HG03342 (cell line): ENCODE measurements around the gene PPP2R3A.

Experiments
- ATAC-seq: cut with Tn5 transposase; IDR thresholded peaks from one replicate; pipeline ENCODE4 v1.9.1; 2021; ENCODE audit warnings: mild to moderate bottlenecking, moderate library complexity; ENCODE audit not compliant: unreplicated experiment

Gene PPP2R3A

DNA sequence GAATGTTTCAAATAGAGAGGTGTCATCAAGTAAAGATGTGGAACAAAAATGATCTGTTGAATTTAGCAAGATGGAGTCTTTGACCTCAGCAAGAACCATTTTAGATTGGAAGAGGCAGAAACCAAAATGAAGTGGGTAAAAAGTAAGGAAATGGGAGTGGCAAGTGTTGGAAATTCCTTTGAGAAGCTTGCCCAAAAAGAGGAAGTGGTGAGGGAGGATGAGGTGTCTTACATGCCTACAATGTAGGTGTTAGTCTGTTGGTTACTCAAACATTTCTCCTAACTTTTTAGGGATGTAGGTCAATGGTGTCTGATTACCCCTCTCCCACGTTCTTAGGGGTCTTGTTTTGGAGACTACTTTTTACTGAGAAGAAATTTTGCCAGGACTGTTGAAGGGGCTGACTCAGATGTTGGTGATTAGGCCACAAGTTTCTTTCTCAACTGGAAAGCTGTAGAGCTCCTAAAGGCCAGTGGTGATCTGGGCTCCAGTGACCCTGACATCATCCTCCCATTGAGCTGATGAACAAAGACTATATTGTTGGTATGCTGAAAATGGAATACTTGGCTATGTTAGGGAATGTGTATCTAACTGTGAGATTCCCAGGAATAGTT lies 5.1 kb downstream of the PPP2R3A start:
- ATAC-seq = no peak

DNA sequence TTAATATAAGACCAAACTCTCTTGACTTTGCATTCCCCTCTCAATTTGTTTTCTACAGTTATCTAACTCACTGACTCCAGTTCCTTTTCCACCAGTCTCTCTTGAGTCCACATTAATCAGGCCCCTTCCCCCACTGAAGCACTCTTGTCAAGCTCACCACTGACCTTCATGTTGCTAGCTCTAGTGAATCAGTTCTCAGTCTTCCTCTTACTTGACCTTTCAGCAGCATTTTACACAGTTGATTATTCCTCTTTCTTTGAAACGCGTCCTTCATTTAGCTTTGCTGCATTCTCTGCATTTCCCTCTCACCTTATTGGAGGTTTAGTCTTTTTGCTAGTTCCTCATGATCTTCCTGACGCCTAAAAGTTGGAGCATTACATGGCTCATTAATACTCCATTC lies 8.3 kb downstream of the PPP2R3A start:
- ATAC-seq = no peak

DNA sequence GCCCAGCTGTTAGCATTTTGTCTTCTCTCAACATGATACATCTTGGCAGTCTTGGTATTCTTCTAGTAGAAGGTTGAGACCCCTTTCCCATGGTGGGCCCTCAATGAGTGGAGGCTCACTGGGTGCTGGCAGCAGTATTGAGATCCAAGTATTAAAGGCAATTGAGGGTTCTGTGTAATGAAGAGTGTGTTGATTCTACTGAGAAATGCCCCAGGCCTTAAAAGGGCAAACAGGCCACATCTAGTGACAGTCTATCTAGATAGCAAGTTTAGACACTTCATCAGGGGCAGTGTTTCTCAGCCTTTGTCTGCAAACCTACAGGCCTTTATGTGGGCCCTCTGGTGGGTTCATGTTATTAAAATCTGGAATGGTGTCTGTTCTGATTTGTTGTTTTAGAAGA lies 9.5 kb downstream of the PPP2R3A start:
- ATAC-seq = no peak

DNA sequence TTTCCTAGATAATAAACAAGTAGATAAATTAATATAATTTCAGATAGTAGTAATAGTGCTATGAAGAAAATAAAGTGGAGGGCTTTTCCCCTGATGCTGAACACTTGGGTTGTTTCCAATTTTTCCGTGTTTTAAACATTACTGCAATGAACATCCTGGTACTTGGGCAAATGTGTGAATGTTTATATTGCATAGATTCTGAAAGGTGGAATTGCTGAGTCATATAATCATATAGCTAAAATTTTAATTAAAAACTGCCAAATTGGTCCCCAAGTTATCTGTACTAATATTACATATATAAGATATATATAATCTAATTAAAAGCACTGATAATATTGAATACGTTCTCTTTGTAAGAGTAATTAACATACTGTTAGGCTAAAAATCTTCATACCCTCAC lies 10.0 kb downstream of the PPP2R3A start:
- ATAC-seq = no peak

DNA sequence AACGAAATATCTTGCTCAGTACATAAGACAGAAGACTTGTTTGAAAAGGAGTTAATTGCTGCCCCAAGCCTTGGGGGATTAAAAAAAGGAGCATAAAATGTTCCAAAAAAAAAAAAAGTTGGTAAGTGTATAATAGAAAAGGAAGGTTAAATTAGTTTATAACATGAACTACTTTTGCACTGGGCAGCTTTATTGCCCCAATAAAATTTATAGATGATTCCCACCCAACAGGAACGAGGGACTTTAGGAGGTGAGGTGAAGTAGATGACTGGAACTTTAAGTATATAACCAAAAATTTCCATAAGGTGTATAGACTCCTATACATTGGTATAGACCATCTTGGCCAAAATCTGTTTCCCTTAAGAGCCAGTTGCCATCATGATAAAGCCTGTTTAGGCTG lies 14.8 kb downstream of the PPP2R3A start:
- no peak for ATAC-seq

DNA sequence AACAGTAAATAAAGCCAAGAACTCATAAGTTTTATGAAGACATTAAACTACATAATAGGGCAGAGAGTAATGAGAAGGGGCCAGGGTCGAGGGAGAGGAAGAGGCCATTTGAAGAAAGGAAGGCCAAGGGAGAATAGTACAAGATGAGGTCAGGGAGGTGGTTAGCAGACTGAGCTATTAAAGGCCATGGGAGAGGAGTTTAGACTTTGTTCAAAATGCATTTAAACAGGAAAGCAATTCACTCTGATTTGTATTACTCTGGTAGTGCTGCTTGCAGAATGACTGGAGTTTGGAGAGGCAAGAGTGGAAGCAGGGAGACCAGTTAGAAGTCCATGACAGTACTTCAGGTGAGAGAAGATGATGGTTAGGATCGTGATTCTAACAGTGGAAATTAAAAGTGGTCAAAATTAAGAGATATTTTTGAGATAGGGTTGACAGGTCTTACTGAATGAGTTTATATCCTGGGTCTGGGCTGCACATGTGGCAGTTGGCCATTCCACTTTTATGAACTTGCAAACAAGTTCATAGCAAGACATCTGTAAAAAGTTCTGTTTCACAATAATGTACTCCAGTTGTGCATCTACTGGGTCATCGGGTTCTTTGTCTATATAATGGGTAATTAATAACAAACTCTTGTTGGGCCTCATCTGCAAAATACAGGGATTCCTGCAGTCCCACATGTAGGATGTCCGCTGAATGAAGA lies 16.3 kb downstream of the PPP2R3A start:
- no peak for ATAC-seq

DNA sequence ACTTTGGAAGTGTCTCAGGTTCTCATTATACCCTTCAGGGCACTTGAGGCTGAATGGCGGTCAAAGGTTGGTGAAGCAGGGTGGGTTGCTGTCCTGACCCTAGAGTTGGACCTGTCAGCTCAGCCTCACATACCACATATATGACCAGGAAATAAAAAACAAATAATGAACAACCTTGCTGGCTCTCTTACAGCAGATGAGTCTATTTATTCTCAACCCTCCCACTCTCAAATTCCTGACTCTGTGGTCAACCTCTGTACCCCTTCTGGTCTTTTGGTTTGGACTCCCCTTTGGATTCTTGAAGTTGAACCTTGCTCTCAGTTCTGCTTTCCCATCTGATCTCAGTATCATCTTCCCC lies 16.9 kb downstream of the PPP2R3A start:
- ATAC-seq = no peak

DNA sequence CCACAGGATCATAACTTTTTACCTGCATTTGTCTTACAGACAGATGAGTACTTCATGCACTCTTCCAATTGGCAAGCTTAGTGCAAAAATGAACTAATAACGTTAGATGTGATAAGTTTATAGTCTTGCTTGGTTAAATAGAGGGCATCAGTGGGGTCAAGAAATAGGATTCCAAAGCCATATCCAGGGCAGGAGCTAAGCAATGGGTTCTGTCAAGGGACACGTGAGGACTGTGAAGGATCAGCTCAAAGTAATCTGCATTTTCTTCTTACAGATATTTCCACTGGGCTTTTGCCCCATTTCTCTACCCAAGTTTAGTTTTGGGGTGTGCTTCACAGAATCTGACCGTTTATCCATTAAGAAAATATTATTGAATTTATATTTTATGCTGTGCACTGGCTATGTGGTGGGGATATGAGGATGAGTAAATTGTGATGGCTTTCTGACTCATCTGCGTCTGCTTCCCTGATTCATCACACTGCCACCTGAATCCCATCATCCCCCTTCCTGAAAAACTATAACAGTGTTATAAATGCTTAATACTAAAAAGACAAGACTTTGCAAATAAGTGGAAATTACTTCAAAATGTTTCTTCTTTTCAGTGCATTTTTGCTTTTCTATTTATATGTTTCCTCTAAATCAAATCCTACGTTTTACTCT lies 17.5 kb downstream of the PPP2R3A start:
- no peak for ATAC-seq

DNA sequence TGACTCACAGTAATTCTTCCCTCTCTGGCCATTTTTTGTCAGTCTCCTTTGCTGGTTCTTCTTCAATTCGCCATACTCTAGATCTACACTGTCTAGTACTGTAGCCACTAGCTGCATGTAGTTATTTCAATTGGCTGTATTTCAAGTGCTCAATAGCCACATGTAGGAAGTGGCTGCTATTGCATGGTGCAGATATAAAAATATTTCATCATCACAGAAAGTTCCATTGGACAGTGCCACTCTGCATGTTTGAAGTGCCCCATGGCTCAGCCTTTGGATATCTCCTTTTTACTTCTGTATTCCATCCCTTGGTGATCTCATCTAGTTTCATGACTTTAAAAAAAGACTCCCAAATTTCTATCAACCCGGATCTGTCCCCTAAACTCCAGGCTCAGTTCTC lies 22.1 kb downstream of the PPP2R3A start:
- no peak for ATAC-seq

DNA sequence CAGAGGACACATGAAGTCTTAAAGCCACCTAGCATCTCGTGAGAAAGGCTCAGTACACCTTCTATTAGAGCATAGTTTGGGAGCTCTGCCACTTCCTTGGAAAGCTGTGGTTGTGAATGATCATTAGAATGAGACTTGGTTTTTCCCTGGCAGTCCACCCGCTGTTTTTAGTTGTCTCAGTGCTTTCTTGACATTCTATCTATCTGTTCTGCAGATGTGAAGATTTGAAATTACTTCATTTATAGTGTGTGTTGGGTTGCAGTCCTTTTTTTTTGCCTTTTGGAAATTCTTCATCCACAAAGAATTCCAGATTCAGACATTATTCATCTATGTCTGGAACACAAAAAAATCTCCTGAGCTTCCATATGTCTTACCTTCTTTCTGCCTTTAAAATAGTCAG lies 23.7 kb downstream of the PPP2R3A start:
- ATAC-seq = no peak

DNA sequence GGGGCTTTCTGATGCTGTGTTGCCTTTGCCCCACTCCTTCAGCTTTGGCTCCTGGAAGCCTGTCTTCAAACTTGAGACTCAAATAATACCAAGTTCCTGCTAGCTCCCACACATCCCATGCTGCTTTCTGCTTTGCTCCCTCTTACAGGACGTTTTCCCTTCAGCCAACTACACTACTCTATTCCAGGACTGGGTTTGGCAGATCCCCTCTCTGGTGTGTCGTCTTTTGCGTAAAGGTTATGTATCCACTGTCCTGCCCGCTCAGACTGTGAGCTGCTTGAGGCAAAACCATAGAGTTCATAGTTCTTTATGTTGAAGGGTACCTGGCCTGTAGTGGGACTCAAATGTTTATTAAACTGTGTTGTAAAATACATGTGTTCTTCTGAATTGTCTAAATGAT lies 25.4 kb downstream of the PPP2R3A start:
- no peak for ATAC-seq

DNA sequence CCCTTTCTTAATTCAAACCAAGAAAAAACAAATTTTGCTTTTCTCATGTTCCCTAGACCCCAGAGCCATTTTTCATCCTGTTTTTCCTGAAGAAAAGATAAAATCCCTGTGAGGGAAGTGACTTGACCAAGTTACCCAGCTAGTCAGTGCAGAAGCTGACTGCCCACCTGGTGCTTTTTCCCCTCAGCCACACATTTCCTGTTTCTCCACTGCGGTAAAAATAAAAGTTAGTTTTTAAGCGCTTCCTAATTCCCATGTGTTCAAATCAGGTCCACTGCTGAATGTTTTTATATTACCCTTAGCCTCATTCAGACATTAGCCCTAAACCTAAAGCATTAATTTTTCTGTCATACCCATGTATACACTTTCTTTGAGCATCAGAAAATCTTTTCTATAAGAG lies 26.1 kb downstream of the PPP2R3A start:
- ATAC-seq = no peak

DNA sequence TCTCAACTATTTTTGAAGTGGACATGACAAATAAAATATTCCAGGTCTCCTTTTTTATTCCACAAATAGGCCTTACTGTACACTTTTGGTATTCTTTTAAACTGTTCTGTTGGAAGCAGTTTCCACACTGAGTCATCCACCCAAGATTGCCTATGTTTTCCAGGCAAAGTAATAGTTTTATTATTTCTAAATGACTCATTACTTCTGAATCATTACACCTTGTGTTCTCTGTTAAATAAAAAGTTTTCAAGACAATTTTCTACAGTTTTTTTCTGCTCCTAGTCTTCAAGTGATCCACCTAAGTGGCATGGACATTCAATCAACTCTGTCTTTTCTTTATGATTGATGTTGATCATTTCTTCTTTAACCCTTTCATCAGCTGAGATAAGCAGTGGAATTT lies 26.5 kb downstream of the PPP2R3A start:
- ATAC-seq = no peak

DNA sequence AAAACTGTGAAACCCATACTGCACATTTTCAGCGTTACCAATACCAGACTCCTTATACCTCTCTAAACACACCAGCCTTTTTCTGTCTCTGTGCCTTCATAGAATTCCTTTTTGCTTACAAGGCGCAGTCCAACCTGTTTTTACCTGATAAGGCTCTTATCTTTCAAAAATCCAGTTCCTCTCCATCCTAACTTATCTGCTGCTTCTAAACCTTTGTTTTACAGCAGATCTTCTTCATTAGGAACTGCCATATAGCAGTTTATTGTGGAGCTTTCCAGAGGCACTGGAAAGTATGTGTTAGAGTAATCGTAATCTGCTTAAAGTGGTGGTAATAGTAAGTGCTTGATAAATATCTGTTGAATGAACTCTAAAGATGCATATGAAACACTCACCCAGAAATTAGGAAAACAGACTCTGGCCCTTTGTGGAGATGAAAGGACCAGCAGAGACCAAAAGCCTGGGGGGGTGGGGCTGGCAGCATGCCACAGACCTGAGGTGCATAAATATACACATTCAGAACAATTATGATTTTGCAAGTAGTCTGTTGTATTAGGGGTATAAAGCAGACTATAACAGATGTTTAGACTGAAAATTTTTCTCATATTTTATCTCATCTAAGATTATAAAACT lies 29.3 kb downstream of the PPP2R3A start:
- ATAC-seq = no peak

DNA sequence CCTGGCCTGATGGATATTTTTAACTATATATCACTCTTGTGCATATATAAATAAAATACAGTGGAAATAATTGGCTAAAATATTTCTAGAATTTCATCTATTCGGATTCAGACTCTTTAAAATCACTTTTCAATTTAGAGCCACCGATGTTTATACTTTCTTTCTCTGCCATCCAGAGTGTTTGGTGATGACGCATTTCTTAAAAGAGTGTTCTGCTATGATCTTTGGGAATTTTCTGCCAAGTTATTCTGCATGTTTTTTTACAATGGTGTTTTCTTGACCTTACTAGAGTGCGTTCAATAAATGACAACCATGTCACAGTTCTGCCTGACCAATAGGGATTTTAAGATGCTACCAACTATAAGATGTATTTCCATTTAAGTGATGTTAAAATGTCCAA lies 30.2 kb downstream of the PPP2R3A start:
- ATAC-seq = no peak

DNA sequence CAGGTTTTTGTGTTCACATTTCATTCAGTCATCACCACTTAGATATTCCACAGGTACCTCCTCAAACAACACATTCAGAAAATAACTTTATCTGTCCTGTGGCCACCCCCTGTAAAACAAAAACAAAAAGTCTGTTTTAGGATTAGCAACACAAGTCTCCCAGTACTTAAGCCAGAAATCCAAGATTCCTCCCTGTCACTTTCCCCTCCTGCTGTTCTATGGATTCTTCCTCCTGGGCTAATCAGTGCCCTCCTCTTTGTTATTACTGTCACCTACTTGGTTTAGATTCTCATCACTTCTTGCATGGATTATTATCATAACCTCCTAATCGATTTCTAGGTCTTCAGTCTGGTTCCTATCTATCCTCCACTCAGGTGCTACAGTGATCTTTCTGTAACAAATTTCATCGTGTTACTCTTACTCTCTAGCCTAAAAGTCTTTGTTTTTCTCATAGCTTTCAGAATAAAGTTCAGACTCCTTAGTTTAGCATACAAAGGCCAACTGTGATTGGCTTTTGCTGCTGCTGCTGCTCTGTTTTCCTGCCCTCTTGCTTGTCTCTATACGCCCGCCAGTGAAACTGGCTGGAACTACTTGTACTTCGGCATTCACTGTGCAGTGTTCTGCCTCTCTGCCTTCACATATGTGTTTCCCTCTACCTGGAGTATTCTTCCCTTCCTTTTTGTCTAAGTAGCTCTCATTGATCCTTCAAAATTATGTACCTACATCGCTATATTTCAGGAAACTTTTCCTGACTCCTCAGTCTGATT lies 32.2 kb downstream of the PPP2R3A start:
- ATAC-seq = no peak

DNA sequence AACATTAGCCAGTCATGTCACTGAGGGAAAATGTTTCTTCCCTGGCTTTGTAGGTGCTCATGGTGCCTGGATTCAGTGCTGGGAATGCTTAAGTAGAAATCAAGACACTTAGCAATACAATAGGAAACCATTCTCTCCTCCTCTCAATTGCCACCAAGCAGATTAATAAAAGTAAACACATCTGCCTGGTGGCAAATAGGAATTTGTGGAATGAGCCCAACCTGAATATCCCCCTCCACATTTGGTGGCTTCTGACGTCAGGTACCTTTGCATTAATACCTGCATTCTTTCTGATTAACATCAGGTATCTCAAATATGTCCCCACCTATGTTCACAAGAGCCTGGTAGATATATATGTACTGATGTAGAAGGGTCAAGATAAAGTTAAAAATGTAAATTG lies 42.7 kb downstream of the PPP2R3A start:
- ATAC-seq = no peak

DNA sequence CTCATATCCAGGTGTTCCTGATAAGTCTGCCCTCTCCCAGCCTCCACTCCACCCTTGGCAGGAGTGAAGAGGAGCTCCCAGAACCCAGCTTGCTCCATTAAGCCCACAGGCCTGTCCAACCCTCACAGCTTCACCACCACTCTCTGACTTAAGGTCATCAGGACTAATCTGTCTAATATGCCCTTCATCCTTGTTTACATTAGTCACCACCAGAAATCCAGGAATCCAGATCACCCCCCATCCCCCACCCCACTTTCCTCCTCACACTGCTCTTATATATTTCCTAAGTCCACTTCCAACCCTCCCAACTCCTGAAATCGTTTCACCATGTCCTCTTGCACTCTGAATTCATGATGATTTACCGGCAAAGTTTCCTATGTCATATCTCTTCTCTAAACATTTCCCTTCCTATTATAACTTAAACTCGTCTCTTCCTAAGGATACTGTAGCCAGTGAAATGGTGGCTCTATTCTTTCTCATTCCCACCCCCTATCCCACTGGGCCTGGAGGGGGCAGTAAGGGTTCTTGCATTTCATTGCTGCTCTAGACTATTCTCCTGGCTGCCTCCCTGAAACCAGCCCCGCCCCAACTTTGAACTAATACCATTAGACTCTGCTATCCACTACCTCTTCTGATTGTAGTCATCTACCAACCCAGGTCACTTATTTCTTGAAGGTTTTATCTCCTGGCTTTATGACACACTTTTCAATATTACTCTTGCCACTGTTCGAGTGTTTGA lies 43.4 kb downstream of the PPP2R3A start:
- ATAC-seq = no peak

DNA sequence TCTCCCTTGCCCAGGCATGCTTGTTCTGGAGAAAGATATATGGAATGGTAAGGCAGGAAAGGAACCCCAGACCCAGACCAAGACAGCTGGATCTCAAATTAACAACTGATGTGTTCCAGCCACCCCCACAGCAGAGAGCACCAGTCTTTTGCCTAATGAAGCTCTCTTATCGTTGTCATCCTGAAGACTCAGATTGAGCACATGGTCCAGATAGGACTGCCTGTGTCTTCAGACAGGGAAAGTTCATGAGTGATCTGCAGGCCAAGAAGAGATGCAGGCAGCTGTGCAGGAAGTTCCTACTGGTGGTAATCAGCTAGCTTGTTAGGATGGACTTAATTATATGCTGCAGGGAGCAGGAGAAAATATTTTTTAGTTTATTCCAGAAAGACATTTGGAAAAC lies 53.3 kb downstream of the PPP2R3A start:
- ATAC-seq = no peak

DNA sequence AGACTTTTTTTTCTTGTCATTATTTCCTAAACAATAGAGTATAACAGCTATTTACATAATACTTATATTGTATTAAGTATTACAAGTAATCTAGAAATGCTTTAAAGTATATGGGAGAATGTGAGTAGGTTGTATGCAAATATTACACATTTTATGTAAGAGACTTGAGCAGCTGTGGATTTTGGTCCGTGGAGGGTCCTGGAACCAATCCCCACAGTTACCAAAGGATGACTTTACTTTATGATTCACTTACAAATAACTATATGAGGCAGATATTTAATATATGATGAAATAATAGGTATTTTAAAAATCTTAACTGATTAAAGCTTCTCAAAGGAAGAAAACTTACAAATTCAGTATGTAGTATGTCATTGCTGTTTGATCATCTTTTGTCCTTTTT lies 56.3 kb downstream of the PPP2R3A start:
- no peak for ATAC-seq
